SK-N-SH treated with all-trans-retinoic acid at 6 μM for 48 hours (cell line): Measurements from ENCODE around the gene PIK3CD.

Experiments
- TCF4 ChIP-seq: fragments of 250-450 bp; sonication (Bioruptor Pico); IDR thresholded peaks from 2 replicates; pipeline ENCODE4 v1.8.0; 2021; ENCODE audit warnings: mild to moderate bottlenecking, moderate library complexity, borderline replicate concordance
- ZFP3 ChIP-seq: fragments of 250-450 bp; sonication (Bioruptor Pico); IDR thresholded peaks from 2 replicates; pipeline ENCODE4 v1.5.0; 2020; ENCODE audit warnings: mild to moderate bottlenecking, moderate library complexity
- ZFP30 ChIP-seq: fragments of 450-650 bp; formaldehyde crosslinking; IDR thresholded peaks from 2 replicates; pipeline ENCODE4 v1.5.0; 2022; ENCODE audit warnings: mild to moderate bottlenecking, moderate library complexity
- TF ChIP-seq, protein P1 (sequence below): fragments of 250-450 bp; sonication (Bioruptor Pico); IDR thresholded peaks from 2 replicates; pipeline ENCODE4 v1.8.0; 2020; ENCODE audit warnings: mild to moderate bottlenecking, moderate library complexity, borderline replicate concordance

DNA sequence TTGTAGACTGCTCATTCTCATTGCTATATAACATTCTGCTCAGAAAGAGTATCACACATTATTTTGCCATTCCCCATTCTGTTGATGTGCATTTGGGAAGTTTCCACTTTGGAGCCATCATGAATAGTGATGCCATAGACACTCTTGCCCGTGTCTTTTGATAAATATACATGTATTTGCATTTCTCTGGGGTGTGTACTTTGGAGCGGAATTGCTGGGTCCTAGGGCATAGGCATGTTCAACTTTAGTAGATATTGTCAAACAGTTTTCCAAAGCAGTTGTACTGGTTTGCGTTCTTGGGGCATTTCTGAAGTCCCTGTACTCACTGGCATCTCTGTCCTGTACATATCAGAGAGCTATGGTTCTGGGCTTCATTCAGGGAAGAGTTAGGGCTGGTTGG, 52.1 kb downstream of the PIK3CD start:
- no peak for TF ChIP-seq TCF4 (CRISPR knock-in tag)
- no peak for TF ChIP-seq ZFP30 (CRISPR knock-in tag)
- TF ChIP-seq ZFP3 (CRISPR knock-in tag): no peak
- TF ChIP-seq, protein P1, sequence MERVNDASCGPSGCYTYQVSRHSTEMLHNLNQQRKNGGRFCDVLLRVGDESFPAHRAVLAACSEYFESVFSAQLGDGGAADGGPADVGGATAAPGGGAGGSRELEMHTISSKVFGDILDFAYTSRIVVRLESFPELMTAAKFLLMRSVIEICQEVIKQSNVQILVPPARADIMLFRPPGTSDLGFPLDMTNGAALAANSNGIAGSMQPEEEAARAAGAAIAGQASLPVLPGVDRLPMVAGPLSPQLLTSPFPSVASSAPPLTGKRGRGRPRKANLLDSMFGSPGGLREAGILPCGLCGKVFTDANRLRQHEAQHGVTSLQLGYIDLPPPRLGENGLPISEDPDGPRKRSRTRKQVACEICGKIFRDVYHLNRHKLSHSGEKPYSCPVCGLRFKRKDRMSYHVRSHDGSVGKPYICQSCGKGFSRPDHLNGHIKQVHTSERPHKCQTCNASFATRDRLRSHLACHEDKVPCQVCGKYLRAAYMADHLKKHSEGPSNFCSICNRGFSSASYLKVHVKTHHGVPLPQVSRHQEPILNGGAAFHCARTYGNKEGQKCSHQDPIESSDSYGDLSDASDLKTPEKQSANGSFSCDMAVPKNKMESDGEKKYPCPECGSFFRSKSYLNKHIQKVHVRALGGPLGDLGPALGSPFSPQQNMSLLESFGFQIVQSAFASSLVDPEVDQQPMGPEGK: no peak
